ENCODE data around the gene NDOR1.

The NDOR1 gene

GRCh38 chr9:137164370-137165249 lies 40.9 kb upstream of the NDOR1 start:
- DNase-seq (ENCODE audit: low read depth) = no peak
- no peak for TF ChIP-seq CTCF (IDR thresholded peaks at IDR 0.05; ENCODE audit: control insufficient read depth, extremely low read depth, insufficient read depth)
- no peak overlapping the region for H3K4me3 ChIP-seq (ENCODE audit: low read depth, low read length)

- DNase-seq (ENCODE audit: low read depth) = no peak
- TF ChIP-seq CTCF (IDR thresholded peaks at IDR 0.05; ENCODE audit: control insufficient read depth, extremely low read depth, insufficient read depth) = no peak
- no peak overlapping the region for H3K4me3 ChIP-seq (ENCODE audit: low read depth, low read length)
Measured at GRCh38 chr9:137165250-137165836, 40.2 kb upstream of the NDOR1 start.

GRCh38 chr9:137166380-137167229 lies 38.9 kb upstream of the NDOR1 start:
- H3K4me3 ChIP-seq (ENCODE audit: low read depth, low read length) = no peak overlapping the region
- DNase-seq (ENCODE audit: low read depth) = no peak
- no peak for TF ChIP-seq CTCF (IDR thresholded peaks at IDR 0.05; ENCODE audit: control insufficient read depth, extremely low read depth, insufficient read depth)

- no peak for DNase-seq (ENCODE audit: low read depth)
- peak overlapping the region; percentile 64 for H3K4me3 ChIP-seq (ENCODE audit: low read depth, low read length)
- no peak for TF ChIP-seq CTCF (IDR thresholded peaks at IDR 0.05; ENCODE audit: control insufficient read depth, extremely low read depth, insufficient read depth)
Measured at GRCh38 chr9:137167277-137167746, 38.2 kb upstream of the NDOR1 start.

GRCh38 chr9:137167747-137168572 lies 37.5 kb upstream of the NDOR1 start:
- no peak for TF ChIP-seq CTCF (IDR thresholded peaks at IDR 0.05; ENCODE audit: control insufficient read depth, extremely low read depth, insufficient read depth)
- DNase-seq (ENCODE audit: low read depth) = peak; percentile 52
- H3K4me3 ChIP-seq (ENCODE audit: low read depth, low read length) = peak overlapping the region; percentile 64

GRCh38 chr9:137168573-137168903 lies 37.0 kb upstream of the NDOR1 start:
- no peak for TF ChIP-seq CTCF (IDR thresholded peaks at IDR 0.05; ENCODE audit: control insufficient read depth, extremely low read depth, insufficient read depth)
- H3K4me3 ChIP-seq (ENCODE audit: low read depth, low read length) = peak overlapping the region; percentile 64
- no peak for DNase-seq (ENCODE audit: low read depth)

Measured in LNCaP clone FGC (cell line).